Neural cell (in vitro differentiated cells): ENCODE results near the gene ATP1A1. TPM values are rescaled to one million over a fixed set of nuclear protein-coding genes. Genes with fewer than 3 reads are reported as not detected.

Experiments
- H2AFZ ChIP-seq: fragments of 200-600, 300-800 bp; sonication (generic), shearing (Covaris generic); 2 replicates; pipeline ENCODE4 v1.6.0; 2014; ENCODE audit warnings: low read depth, mild to moderate bottlenecking, antibody characterized with exemption, low read length, moderate library complexity
- H3F3A ChIP-seq: fragments of 200-600 bp; shearing (Covaris generic); 2 replicates; pipeline ENCODE4 v1.6.1; 2016; ENCODE audit warnings: mild to moderate bottlenecking, moderate library complexity, mixed read lengths, antibody characterized with exemption, low read length; ENCODE audit not compliant: insufficient read depth, poor library complexity, severe bottlenecking
- H3K27ac ChIP-seq: fragments of 200-600, 300-800 bp; sonication (generic), shearing (Covaris generic); 2 replicates; pipeline ENCODE4 v1.5.1; 2014; ENCODE audit warnings: mild to moderate bottlenecking, low read length, moderate library complexity
- H3K27me3 ChIP-seq: fragments of 300-800, 200-600 bp; sonication (generic), shearing (Covaris generic); 2 replicates; pipeline ENCODE4 v1.6.0; 2014; ENCODE audit warnings: mild to moderate bottlenecking, low read depth, low read length, moderate library complexity; ENCODE audit not compliant: insufficient read depth
- H3K36me3 ChIP-seq: fragments of 300-800, 200-600 bp; sonication (generic), shearing (Covaris generic); 2 replicates; pipeline ENCODE4 v1.5.1; 2014; ENCODE audit warnings: mild to moderate bottlenecking, antibody characterized with exemption, low read length, moderate library complexity; ENCODE audit not compliant: insufficient read depth
- H3K4me2 ChIP-seq: fragments of 300-800, 200-600 bp; sonication (generic), shearing (Covaris generic); 2 replicates; pipeline ENCODE4 v1.6.0; 2014; ENCODE audit warnings: mild to moderate bottlenecking, low read length
- H3K4me3 ChIP-seq: fragments of 300-800, 200-600 bp; sonication (generic), shearing (Covaris generic); 2 replicates; pipeline ENCODE4 v1.5.1; 2014; ENCODE audit warnings: mild to moderate bottlenecking, low read length, moderate library complexity
- H3K79me2 ChIP-seq: fragments of 200-600 bp; shearing (Covaris generic); replicated peaks from 2 replicates; pipeline ENCODE4 v1.6.0; 2014; ENCODE audit warnings: mild to moderate bottlenecking, low read length, moderate library complexity; ENCODE audit not compliant: insufficient read depth
- H3K9ac ChIP-seq: fragments of 300-800, 200-600 bp; sonication (generic), shearing (Covaris generic); 2 replicates; pipeline ENCODE4 v1.6.1; 2016; ENCODE audit warnings: mild to moderate bottlenecking, low read length, mixed read lengths
- H3K9me2 ChIP-seq: fragments of 200-600 bp; shearing (Covaris generic); 2 replicates; pipeline ENCODE4 v1.6.1; 2016; ENCODE audit warnings: mild to moderate bottlenecking, low read length, mixed read lengths; ENCODE audit not compliant: insufficient read depth
- H3K9me3 ChIP-seq: fragments of 200-600, 300-800 bp; sonication (generic), shearing (Covaris generic); 2 replicates; pipeline ENCODE4 v1.6.1; 2016; ENCODE audit warnings: mild to moderate bottlenecking, mixed run types, low read length, moderate library complexity, mixed read lengths
- H4K20me1 ChIP-seq: fragments of 200-600 bp; shearing (Covaris generic); 2 replicates; pipeline ENCODE4 v1.6.1; 2016; ENCODE audit warnings: mild to moderate bottlenecking, mixed run types; ENCODE audit not compliant: insufficient read depth
- CTCF ChIP-seq: fragments of 450-650 bp; IDR thresholded peaks from 2 replicates; pipeline ENCODE4 v1.5.1; 2014; ENCODE audit warnings: antibody characterized with exemption, mild to moderate bottlenecking, moderate library complexity; ENCODE audit not compliant: poor library complexity, severe bottlenecking
- EP300 ChIP-seq: fragments of 450-650 bp; conservative IDR thresholded peaks from 2 replicates; pipeline ENCODE4 v1.6.1; 2014; ENCODE audit warnings: antibody characterized with exemption, mild to moderate bottlenecking, moderate library complexity; ENCODE audit not compliant: poor library complexity, severe bottlenecking
- EZH2 ChIP-seq: fragments of 200-600, 300-800 bp; shearing (Covaris generic), sonication (generic); IDR thresholded peaks from 2 replicates; pipeline ENCODE4 v1.6.1; 2014; ENCODE audit warnings: antibody characterized with exemption, low read length, borderline replicate concordance, mild to moderate bottlenecking; ENCODE audit not compliant: insufficient read depth, poor library complexity, severe bottlenecking
- MXI1 ChIP-seq: fragments of 450-650 bp; conservative IDR thresholded peaks from 2 replicates; pipeline ENCODE4 v1.6.1; 2014; ENCODE audit warnings: antibody characterized with exemption, mild to moderate bottlenecking; ENCODE audit not compliant: poor library complexity, severe bottlenecking
- POLR2AphosphoS5 ChIP-seq: IDR thresholded peaks from 2 replicates; pipeline ENCODE4 v1.6.1; 2012
- RAD21 ChIP-seq: fragments of 450-650 bp; conservative IDR thresholded peaks from 2 replicates; pipeline ENCODE4 v1.6.1; 2014; ENCODE audit warnings: antibody characterized with exemption, mild to moderate bottlenecking, moderate library complexity
- REST ChIP-seq: IDR thresholded peaks from 2 replicates; pipeline ENCODE4 v1.6.1; 2012; ENCODE audit warnings: borderline replicate concordance
- SMC3 ChIP-seq: fragments of 450-650 bp; conservative IDR thresholded peaks from 2 replicates; pipeline ENCODE4 v1.6.1; 2014; ENCODE audit warnings: antibody characterized with exemption, mild to moderate bottlenecking, moderate library complexity; ENCODE audit not compliant: poor library complexity
- TAF1 ChIP-seq: IDR thresholded peaks from 2 replicates; pipeline ENCODE4 v1.6.1; 2012; ENCODE audit warnings: low read depth
- polyA plus RNA-seq: library from polyadenylated mRNA; depleted of rRNA; stranded (reverse); fragments of >200 nt; gene quantifications from 2 replicates; pipeline ENCODE4 v1.2.3, GENCODE V29; 2014

Gene ATP1A1
- polyA plus RNA-seq, 1 donor from 2014 or later = 44.2 TPM

- Histone ChIP-seq H3K9me3 (no peaks in the 10 kb centered on the region), H3K4me2 (no peak overlapping the region), H4K20me1 (no peaks in the 10 kb centered on the region), H3K36me3 (no peaks in the 10 kb centered on the region), H3F3A (no peaks in the 10 kb centered on the region), H3K4me3 (no peak overlapping the region), H2AFZ (no peak overlapping the region), H3K79me2 (no peaks in the 10 kb centered on the region), H3K27me3 (no peaks in the 10 kb centered on the region), H3K27ac (no peak overlapping the region), H3K9ac (no peak overlapping the region), H3K9me2 (no peaks in the 10 kb centered on the region)
- TF ChIP-seq RAD21 (no peak), EZH2 (no peak), SMC3 (no peak), EP300 (no peak), CTCF (no peak), REST (no peak), POLR2AphosphoS5 (no peak), MXI1 (no peak), TAF1 (no peak)
Measured at GRCh38 chr1:116337398-116337797, 35.6 kb upstream of the ATP1A1 start.

- Histone ChIP-seq H3K27ac (no peak overlapping the region), H3K9ac (no peak overlapping the region), H3K36me3 (no peaks in the 10 kb centered on the region), H3F3A (no peaks in the 10 kb centered on the region), H4K20me1 (no peaks in the 10 kb centered on the region), H2AFZ (no peak overlapping the region), H3K4me3 (no peak overlapping the region), H3K9me3 (no peaks in the 10 kb centered on the region), H3K9me2 (no peaks in the 10 kb centered on the region), H3K27me3 (no peaks in the 10 kb centered on the region), H3K4me2 (no peak overlapping the region), H3K79me2 (no peaks in the 10 kb centered on the region)
- no peak for TF ChIP-seq RAD21
- TF ChIP-seq SMC3 = no peak
- TF ChIP-seq EZH2 = no peak
- no peak for TF ChIP-seq EP300
- TF ChIP-seq TAF1 = no peak
- TF ChIP-seq POLR2AphosphoS5 = no peak
- no peak for TF ChIP-seq MXI1
- TF ChIP-seq CTCF = no peak
- TF ChIP-seq REST = no peak
Measured at GRCh38 chr1:116338400-116338799, 34.6 kb upstream of the ATP1A1 start.
